ENCODE data around the gene RPL36A.

RPL36A gene

GRCh38 chrX:101369687-101370086 is 21.1 kb upstream of the RPL36A start:
- no peak overlapping the region for H2AFZ ChIP-seq (ENCODE audit: low read length)
- no peaks in the 10 kb centered on the region for H3K79me1 ChIP-seq (ENCODE audit: low read depth, low read length)
- H3K4me3 ChIP-seq (ENCODE audit: low read length in 2 of 2): no peak overlapping the region
- no peak for DNase-seq (ENCODE audit: low spot score)
- H2BK15ac ChIP-seq (ENCODE audit: low read length): no peak overlapping the region
- no peaks in the 10 kb centered on the region for H3K9me3 ChIP-seq (replicated peaks in 1 of 2; ENCODE audit: control insufficient read depth in 2 of 2, insufficient read depth in 1 of 2, low read depth in 1 of 2, low read length in 2 of 2)
- no peak overlapping the region for H3K18ac ChIP-seq (ENCODE audit: low read length)
- H3K27me3 ChIP-seq (ENCODE audit: control insufficient read depth in 3 of 3, insufficient read depth in 3 of 3, low read depth in 1 of 3, low read length in 3 of 3): peaks cover 0 to 6% (median 0%) of the 10 kb centered on the region in 3 experiments
- no peaks in the 10 kb centered on the region for H3K36me3 ChIP-seq (replicated peaks in 1 of 2; ENCODE audit: control insufficient read depth in 2 of 2, insufficient read depth in 2 of 2, low read length in 2 of 2)
- no peak overlapping the region for H3K4me2 ChIP-seq (ENCODE audit: insufficient read depth, low read length, poor library complexity, severe bottlenecking)
- no peak overlapping the region for H2AK5ac ChIP-seq (ENCODE audit: low read depth, low read length)
- no peak overlapping the region for H2BK12ac ChIP-seq (ENCODE audit: low read length)
- no peak overlapping the region for H2BK120ac ChIP-seq (ENCODE audit: low read depth, low read length)
- H2BK5ac ChIP-seq (ENCODE audit: low read length): no peak overlapping the region
- WGBS, 2 donors (ENCODE audit: extremely low coverage in 2 of 2, insufficient read length in 2 of 2, insufficient replicate concordance in 1 of 2): 100% methylated on average over 2 to 3 of the region's 6 CpGs
- H4K91ac ChIP-seq (ENCODE audit: low read depth, low read length, poor library complexity): no peak overlapping the region
- no peak overlapping the region for H3K9ac ChIP-seq (ENCODE audit: low read depth, low read length, poor library complexity)
- no peak overlapping the region for H3K27ac ChIP-seq (replicated peaks; ENCODE audit: low read length)
- no peak overlapping the region for H3K14ac ChIP-seq (ENCODE audit: low read length)
- H3K4ac ChIP-seq (ENCODE audit: low read length): no peak overlapping the region
- no peak overlapping the region for H3K23ac ChIP-seq (ENCODE audit: low read depth, low read length, poor library complexity)
- no peak overlapping the region for H4K8ac ChIP-seq (ENCODE audit: low read depth, low read length)
- peaks cover 0 to 2% of the 10 kb centered on the region in 2 donors for H3K4me1 ChIP-seq (ENCODE audit: control insufficient read depth in 2 of 2, insufficient read depth in 1 of 2, low read depth in 1 of 2, low read length in 2 of 2)

- Histone ChIP-seq H3K9me3 (replicated peaks in 1 of 2; ENCODE audit: control insufficient read depth in 2 of 2, insufficient read depth in 1 of 2, low read depth in 1 of 2, low read length in 2 of 2) (no peaks in the 10 kb centered on the region), H4K91ac (ENCODE audit: low read depth, low read length, poor library complexity) (no peak overlapping the region), H2AFZ (ENCODE audit: low read length) (peak overlapping the region; percentile 72), H3K14ac (ENCODE audit: low read length) (no peak overlapping the region), H3K79me1 (ENCODE audit: low read depth, low read length) (no peaks in the 10 kb centered on the region), H3K27ac (replicated peaks; ENCODE audit: low read length) (no peak overlapping the region), H3K4me1 (ENCODE audit: control insufficient read depth in 2 of 2, insufficient read depth in 1 of 2, low read depth in 1 of 2, low read length in 2 of 2) (peaks cover 0 to 2% of the 10 kb centered on the region in 2 donors), H2BK5ac (ENCODE audit: low read length) (no peak overlapping the region), H3K4ac (ENCODE audit: low read length) (no peak overlapping the region), H3K4me2 (ENCODE audit: insufficient read depth, low read length, poor library complexity, severe bottlenecking) (no peak overlapping the region), H3K27me3 (ENCODE audit: control insufficient read depth in 3 of 3, insufficient read depth in 3 of 3, low read depth in 1 of 3, low read length in 3 of 3) (peaks cover 0 to 11% (median 0%) of the 10 kb centered on the region in 3 experiments), H3K4me3 (ENCODE audit: low read length in 2 of 2) (no peak overlapping the region), H4K8ac (ENCODE audit: low read depth, low read length) (no peak overlapping the region), H2BK120ac (ENCODE audit: low read depth, low read length) (no peak overlapping the region), H3K18ac (ENCODE audit: low read length) (no peak overlapping the region), H2AK5ac (ENCODE audit: low read depth, low read length) (no peak overlapping the region), H2BK12ac (ENCODE audit: low read length) (no peak overlapping the region), H2BK15ac (ENCODE audit: low read length) (no peak overlapping the region), H3K36me3 (replicated peaks in 1 of 2; ENCODE audit: control insufficient read depth in 2 of 2, insufficient read depth in 2 of 2, low read length in 2 of 2) (no peaks in the 10 kb centered on the region), H3K9ac (ENCODE audit: low read depth, low read length, poor library complexity) (no peak overlapping the region), H3K23ac (ENCODE audit: low read depth, low read length, poor library complexity) (no peak overlapping the region)
- DNase-seq (ENCODE audit: low spot score): no peak
- no CpG with 5 or more reads among the region's 3 CpGs for WGBS, 2 donors (ENCODE audit: extremely low coverage in 2 of 2, insufficient read length in 2 of 2, insufficient replicate concordance in 1 of 2)
Observed at GRCh38 chrX:101370888-101371504, 19.8 kb upstream of the RPL36A start.

- Histone ChIP-seq H2BK12ac (ENCODE audit: low read length) (no peak overlapping the region), H3K27me3 (ENCODE audit: control insufficient read depth in 3 of 3, insufficient read depth in 3 of 3, low read depth in 1 of 3, low read length in 3 of 3) (peaks cover 0 to 11% (median 0%) of the 10 kb centered on the region in 3 experiments), H3K4me3 (ENCODE audit: low read length in 2 of 2) (no peak overlapping the region), H2BK120ac (ENCODE audit: low read depth, low read length) (no peak overlapping the region), H2BK5ac (ENCODE audit: low read length) (no peak overlapping the region), H3K23ac (ENCODE audit: low read depth, low read length, poor library complexity) (no peak overlapping the region), H3K4me2 (ENCODE audit: insufficient read depth, low read length, poor library complexity, severe bottlenecking) (no peak overlapping the region), H2BK15ac (ENCODE audit: low read length) (no peak overlapping the region), H3K27ac (replicated peaks; ENCODE audit: low read length) (no peak overlapping the region), H3K79me1 (ENCODE audit: low read depth, low read length) (no peaks in the 10 kb centered on the region), H3K4me1 (ENCODE audit: control insufficient read depth in 2 of 2, insufficient read depth in 1 of 2, low read depth in 1 of 2, low read length in 2 of 2) (no peaks in the 10 kb centered on the region), H4K8ac (ENCODE audit: low read depth, low read length) (no peak overlapping the region), H3K9me3 (replicated peaks in 1 of 2; ENCODE audit: control insufficient read depth in 2 of 2, insufficient read depth in 1 of 2, low read depth in 1 of 2, low read length in 2 of 2) (no peaks in the 10 kb centered on the region), H3K14ac (ENCODE audit: low read length) (no peak overlapping the region), H4K91ac (ENCODE audit: low read depth, low read length, poor library complexity) (no peak overlapping the region), H3K36me3 (replicated peaks in 1 of 2; ENCODE audit: control insufficient read depth in 2 of 2, insufficient read depth in 2 of 2, low read length in 2 of 2) (no peaks in the 10 kb centered on the region), H3K4ac (ENCODE audit: low read length) (no peak overlapping the region), H3K18ac (ENCODE audit: low read length) (no peak overlapping the region), H3K9ac (ENCODE audit: low read depth, low read length, poor library complexity) (no peak overlapping the region), H2AK5ac (ENCODE audit: low read depth, low read length) (no peak overlapping the region), H2AFZ (ENCODE audit: low read length) (peak overlapping the region; percentile 23)
- DNase-seq (ENCODE audit: low spot score): no peak
- no CpG with 5 or more reads among the region's 1 CpG for WGBS, 2 donors (ENCODE audit: extremely low coverage in 2 of 2, insufficient read length in 2 of 2, insufficient replicate concordance in 1 of 2)
Observed at GRCh38 chrX:101377547-101377946, 13.3 kb upstream of the RPL36A start.

GRCh38 chrX:101383679-101384205 is 7.1 kb upstream of the RPL36A start:
- peak overlapping the region; percentile 79 for H2AFZ ChIP-seq (ENCODE audit: low read length)
- WGBS, 2 donors (ENCODE audit: extremely low coverage in 2 of 2, insufficient read length in 2 of 2, insufficient replicate concordance in 1 of 2): no CpG with 5 or more reads among the region's 4 CpGs
- no peak overlapping the region for H2AK5ac ChIP-seq (ENCODE audit: low read depth, low read length)
- no peak overlapping the region for H3K4ac ChIP-seq (ENCODE audit: low read length)
- no peak overlapping the region for H3K27ac ChIP-seq (replicated peaks; ENCODE audit: low read length)
- no peak overlapping the region for H3K23ac ChIP-seq (ENCODE audit: low read depth, low read length, poor library complexity)
- H3K14ac ChIP-seq (ENCODE audit: low read length): no peak overlapping the region
- no peak overlapping the region for H3K4me3 ChIP-seq (ENCODE audit: low read length in 2 of 2)
- H3K27me3 ChIP-seq (ENCODE audit: control insufficient read depth in 3 of 3, insufficient read depth in 3 of 3, low read depth in 1 of 3, low read length in 3 of 3): no peaks in the 10 kb centered on the region
- H3K4me2 ChIP-seq (ENCODE audit: insufficient read depth, low read length, poor library complexity, severe bottlenecking): no peak overlapping the region
- H2BK12ac ChIP-seq (ENCODE audit: low read length): no peak overlapping the region
- no peaks in the 10 kb centered on the region for H3K4me1 ChIP-seq (ENCODE audit: control insufficient read depth in 2 of 2, insufficient read depth in 1 of 2, low read depth in 1 of 2, low read length in 2 of 2)
- no peaks in the 10 kb centered on the region for H3K36me3 ChIP-seq (replicated peaks in 1 of 2; ENCODE audit: control insufficient read depth in 2 of 2, insufficient read depth in 2 of 2, low read length in 2 of 2)
- no peak overlapping the region for H3K9ac ChIP-seq (ENCODE audit: low read depth, low read length, poor library complexity)
- no peak overlapping the region for H2BK15ac ChIP-seq (ENCODE audit: low read length)
- no peak for DNase-seq (ENCODE audit: low spot score)
- no peak overlapping the region for H3K18ac ChIP-seq (ENCODE audit: low read length)
- no peak overlapping the region for H4K8ac ChIP-seq (ENCODE audit: low read depth, low read length)
- H3K9me3 ChIP-seq (replicated peaks in 1 of 2; ENCODE audit: control insufficient read depth in 2 of 2, insufficient read depth in 1 of 2, low read depth in 1 of 2, low read length in 2 of 2): no peaks in the 10 kb centered on the region
- H3K79me1 ChIP-seq (ENCODE audit: low read depth, low read length): no peaks in the 10 kb centered on the region
- no peak overlapping the region for H4K91ac ChIP-seq (ENCODE audit: low read depth, low read length, poor library complexity)
- no peak overlapping the region for H2BK120ac ChIP-seq (ENCODE audit: low read depth, low read length)
- H2BK5ac ChIP-seq (ENCODE audit: low read length): no peak overlapping the region

All from neuronal stem cell (in vitro differentiated cells).